ENCODE measurements around the gene CYTH1.

CYTH1 gene

DNA sequence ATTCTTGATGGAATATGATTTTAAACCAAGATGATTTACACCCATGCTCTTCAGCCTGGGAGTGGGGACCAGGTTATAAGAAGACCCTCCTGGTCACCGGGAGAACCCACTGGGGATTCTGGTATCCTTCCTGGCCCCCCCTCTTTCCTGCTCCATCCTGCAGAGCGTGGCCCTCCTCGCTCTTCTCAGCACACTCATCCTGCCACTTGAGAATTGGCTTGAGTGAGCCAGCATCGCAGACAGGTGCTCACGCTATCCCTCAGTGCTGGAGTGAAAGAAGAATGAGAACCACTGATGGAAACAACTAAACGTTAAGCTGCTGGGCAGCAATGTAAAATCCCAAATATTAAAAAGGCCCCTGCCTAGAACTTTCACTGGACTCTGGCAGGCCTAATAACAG, 98.0 kb downstream of the CYTH1 start:
- H3K4me1 Mint-ChIP-seq (ENCODE audit: low read depth) = peaks cover 8% of the 10 kb centered on the region
- peaks cover 67% of the 10 kb centered on the region for H3K36me3 Mint-ChIP-seq (ENCODE audit: low read depth)
- no peak overlapping the region for H3K27ac Mint-ChIP-seq
- no peak overlapping the region for H3K4me3 Mint-ChIP-seq
- H3K27me3 Mint-ChIP-seq (ENCODE audit: low read depth) = no peaks in the 10 kb centered on the region
- no peaks in the 10 kb centered on the region for H3K9me3 Mint-ChIP-seq

DNA sequence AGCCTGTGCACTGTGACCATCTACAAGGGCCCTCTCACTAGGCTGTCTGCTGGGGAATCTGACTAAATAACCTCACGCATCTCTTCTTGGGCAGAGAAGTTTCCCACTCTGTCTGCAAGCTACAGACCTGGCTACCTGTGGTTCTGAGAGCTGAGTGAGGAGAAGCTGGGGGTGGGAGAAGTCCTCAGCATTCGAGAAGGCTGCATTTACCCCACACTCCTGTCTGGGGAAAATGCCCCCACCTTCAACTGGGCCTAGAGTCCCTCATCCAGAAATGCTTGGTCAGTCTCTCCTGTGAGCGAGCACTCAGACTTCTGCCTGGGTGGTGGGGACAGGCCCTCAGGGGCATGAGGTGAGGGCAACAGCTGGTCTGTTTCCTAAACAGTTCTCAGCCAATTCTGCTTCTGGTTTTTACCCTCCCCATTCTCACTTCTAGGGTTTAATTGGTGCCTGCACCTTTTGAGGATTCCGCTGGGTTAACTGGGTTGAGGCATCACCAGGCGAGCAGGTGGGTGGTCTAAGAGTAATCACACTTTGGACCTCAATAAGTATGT, 98.6 kb downstream of the CYTH1 start:
- no peak overlapping the region for H3K4me3 Mint-ChIP-seq
- no peaks in the 10 kb centered on the region for H3K9me3 Mint-ChIP-seq

DNA sequence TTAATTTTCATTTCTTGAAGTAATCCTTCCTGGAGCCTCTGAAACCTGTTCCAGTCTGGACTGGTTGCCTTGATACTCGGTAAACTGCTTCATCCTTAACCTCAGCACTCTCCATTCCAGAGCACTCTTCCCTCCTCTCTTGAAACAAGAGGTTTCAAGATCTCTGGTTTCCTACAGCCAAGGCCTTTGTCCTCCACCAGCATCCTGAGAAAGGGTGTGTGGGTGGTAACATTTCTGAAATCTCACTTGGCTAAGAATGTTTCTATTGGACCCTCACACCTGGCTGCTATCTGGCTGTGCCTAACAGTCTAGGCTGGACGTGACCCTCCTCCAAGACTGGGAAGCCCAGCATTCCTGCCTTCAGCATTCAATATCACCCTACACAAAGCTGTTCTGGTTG, 99.7 kb downstream of the CYTH1 start:
- Mint-ChIP-seq H3K4me1 (ENCODE audit: low read depth) (peaks cover 4% of the 10 kb centered on the region), H3K36me3 (ENCODE audit: low read depth) (peaks cover 60% of the 10 kb centered on the region), H3K27me3 (ENCODE audit: low read depth) (no peaks in the 10 kb centered on the region), H3K4me3 (no peak overlapping the region), H3K27ac (peak overlapping the region; percentile 13), H3K9me3 (no peaks in the 10 kb centered on the region)

More for the DNA sequence above, 98.6 kb downstream of the CYTH1 start:
- Mint-ChIP-seq H3K27me3 (ENCODE audit: low read depth) (no peaks in the 10 kb centered on the region), H3K36me3 (ENCODE audit: low read depth) (peaks cover 67% of the 10 kb centered on the region), H3K4me1 (ENCODE audit: low read depth) (peaks cover 8% of the 10 kb centered on the region), H3K27ac (no peak overlapping the region)

DNA sequence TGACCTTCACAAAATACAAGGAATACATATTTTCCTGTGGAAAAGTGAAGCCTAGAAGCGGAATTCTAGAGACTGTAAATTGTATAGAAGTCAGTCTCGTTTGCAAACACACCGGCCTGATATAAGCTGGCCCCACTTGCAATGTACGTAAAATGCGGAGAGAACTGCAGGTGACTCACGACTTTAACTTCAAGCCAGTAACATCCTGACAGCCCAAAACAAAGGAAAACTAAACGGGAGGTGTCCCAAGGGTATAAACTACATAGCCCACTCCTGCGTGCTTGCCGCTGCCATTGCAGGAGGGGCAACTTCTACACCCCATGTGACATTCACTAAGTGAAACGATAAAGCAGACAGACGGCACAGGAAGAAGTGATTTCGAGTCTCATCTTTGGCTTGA, 101.6 kb downstream of the CYTH1 start:
- H3K4me3 Mint-ChIP-seq = no peak overlapping the region
- H3K27me3 Mint-ChIP-seq (ENCODE audit: low read depth) = no peaks in the 10 kb centered on the region
- no peak overlapping the region for H3K27ac Mint-ChIP-seq
- peaks cover 4% of the 10 kb centered on the region for H3K4me1 Mint-ChIP-seq (ENCODE audit: low read depth)
- H3K36me3 Mint-ChIP-seq (ENCODE audit: low read depth) = peaks cover 62% of the 10 kb centered on the region
- no peaks in the 10 kb centered on the region for H3K9me3 Mint-ChIP-seq

DNA sequence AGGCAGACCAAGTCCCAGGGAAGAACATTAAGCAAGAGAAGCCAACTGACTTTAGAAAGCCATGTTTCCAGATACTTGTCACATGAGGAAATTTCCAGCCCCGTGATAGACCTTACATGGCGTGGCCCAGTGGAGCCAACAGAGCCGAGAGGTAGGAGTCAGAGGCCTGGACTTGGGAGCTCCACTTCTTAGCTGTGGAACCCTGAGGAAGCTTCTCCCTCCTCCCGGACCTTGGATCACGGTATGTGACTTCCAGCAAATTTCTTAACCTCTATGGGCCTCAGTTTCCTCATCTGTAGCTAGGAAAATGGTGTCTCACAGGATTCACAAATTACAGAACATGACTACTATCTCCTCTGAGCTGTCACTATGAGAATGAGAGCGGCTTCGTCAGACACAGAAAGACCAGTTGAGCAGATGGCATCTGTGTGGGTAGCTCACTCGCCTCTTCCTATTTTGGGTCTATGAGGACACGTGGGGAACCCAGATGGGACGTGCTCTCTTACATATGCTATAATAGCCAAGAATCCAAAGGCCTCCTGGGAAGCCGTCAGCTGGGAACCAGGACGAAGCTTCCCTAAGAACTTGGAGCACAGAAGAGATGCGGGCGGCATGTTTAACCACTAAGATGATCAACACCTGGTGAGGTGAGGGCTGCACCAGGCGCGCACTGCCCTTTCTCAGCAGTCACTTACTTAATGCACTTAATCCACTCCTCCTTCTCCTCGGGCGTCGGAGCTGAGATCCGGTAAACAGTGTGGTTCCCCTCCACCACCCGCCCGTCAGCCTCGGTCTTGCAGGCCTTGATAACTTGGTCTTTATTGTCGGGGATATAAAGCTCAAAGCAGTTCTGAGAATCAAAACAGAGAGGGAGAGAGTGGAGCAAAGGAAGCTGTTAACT, 102.3 kb downstream of the CYTH1 start:
- Mint-ChIP-seq H3K4me1 (ENCODE audit: low read depth) (peaks cover 4% of the 10 kb centered on the region), H3K27me3 (ENCODE audit: low read depth) (no peaks in the 10 kb centered on the region), H3K27ac (peak overlapping the region; percentile 44), H3K36me3 (ENCODE audit: low read depth) (peaks cover 64% of the 10 kb centered on the region), H3K4me3 (no peak overlapping the region), H3K9me3 (no peaks in the 10 kb centered on the region)

DNA sequence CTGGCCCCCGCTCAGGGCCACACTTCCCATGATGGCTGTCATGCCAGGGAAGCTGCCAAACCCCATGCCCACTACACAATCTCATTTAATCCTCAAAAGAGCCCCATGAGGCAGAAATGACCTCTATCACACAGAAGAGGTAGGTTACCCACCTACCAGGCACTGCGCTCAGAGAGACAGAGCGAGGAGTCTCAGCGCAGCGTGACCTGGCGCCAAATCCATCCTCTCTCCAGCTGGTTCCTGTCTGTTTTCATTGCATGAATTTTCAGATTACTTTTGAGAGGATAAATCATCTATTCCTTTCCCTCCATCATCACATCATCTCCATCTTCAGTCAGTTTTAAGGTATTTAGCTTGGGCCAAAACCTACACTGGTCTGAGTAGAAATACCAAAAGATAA, 103.4 kb downstream of the CYTH1 start:
- no peak overlapping the region for H3K4me3 Mint-ChIP-seq
- H3K9me3 Mint-ChIP-seq = no peaks in the 10 kb centered on the region
- H3K36me3 Mint-ChIP-seq (ENCODE audit: low read depth) = peaks cover 60% of the 10 kb centered on the region

DNA sequence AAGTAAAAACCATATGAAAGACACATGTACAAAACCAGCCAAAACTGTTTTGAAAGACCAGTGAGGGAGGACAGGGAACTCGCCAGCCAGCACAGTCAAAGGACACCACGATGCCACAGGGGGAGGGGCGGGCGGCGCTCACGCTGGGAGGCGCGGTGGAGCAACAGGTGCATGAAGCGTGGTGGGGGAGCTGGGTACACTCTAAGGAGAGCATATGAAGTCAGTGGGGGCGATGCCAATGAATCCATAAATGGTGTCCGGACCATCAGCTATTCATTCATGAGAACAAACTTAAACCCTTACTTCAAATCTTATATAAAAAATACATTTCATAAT, 103.9 kb downstream of the CYTH1 start:
- H3K4me3 Mint-ChIP-seq = no peak overlapping the region
- H3K4me1 Mint-ChIP-seq (ENCODE audit: low read depth) = peaks cover 4% of the 10 kb centered on the region
- H3K27me3 Mint-ChIP-seq (ENCODE audit: low read depth) = no peaks in the 10 kb centered on the region
- H3K9me3 Mint-ChIP-seq = no peaks in the 10 kb centered on the region
- H3K27ac Mint-ChIP-seq = no peak overlapping the region
- peaks cover 60% of the 10 kb centered on the region for H3K36me3 Mint-ChIP-seq (ENCODE audit: low read depth)

More for the DNA sequence above, 103.4 kb downstream of the CYTH1 start:
- H3K27ac Mint-ChIP-seq = peak overlapping the region; percentile 6
- peaks cover 4% of the 10 kb centered on the region for H3K4me1 Mint-ChIP-seq (ENCODE audit: low read depth)
- no peaks in the 10 kb centered on the region for H3K27me3 Mint-ChIP-seq (ENCODE audit: low read depth)

DNA sequence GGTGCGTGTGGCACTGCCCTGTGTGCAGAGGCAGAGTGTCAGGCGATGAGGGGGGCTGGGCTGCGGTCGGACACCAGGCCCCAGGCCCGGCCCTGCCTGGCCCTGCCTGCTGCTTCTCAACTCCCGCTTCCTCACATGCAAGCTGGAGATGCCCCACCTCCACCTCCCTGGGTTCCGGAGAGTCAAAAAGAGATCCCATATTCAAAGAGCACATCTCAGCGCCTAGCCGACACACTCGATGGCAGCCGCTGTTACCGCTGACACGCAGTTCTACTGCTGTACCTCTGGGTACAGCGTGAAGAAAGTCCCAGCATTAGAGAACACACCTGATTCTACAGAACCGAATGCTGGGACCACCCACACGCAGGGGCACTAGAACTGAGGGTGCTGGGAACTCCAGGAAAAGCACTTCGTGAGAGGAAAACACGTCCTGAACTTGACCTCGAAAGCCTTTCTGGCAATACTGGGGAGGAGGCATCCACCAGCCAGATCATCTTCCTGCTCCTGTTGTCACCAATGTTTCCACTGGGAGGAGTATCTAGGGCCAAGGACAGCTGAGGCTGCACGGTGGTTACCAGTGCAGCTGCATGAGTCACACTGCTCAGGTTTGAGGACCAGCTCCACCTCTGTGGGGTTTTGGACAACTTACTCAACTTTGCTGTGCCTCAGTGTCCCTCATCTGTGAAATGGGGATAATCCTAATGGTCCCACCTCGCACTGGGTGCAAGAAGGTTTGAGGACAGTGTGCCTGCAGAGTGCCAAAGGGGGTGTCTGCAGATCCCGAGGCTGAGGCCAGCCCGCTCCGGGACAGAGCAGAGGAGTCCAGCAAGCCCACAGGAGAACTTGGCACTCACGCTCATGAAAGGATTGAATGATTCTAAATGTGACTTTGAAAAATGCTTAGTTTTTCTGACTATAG, 104.5 kb downstream of the CYTH1 start:
- Mint-ChIP-seq H3K9me3 (no peaks in the 10 kb centered on the region), H3K4me3 (no peak overlapping the region), H3K27ac (no peak overlapping the region), H3K27me3 (ENCODE audit: low read depth) (no peaks in the 10 kb centered on the region), H3K4me1 (ENCODE audit: low read depth) (peaks cover 4% of the 10 kb centered on the region), H3K36me3 (ENCODE audit: low read depth) (peaks cover 60% of the 10 kb centered on the region)

DNA sequence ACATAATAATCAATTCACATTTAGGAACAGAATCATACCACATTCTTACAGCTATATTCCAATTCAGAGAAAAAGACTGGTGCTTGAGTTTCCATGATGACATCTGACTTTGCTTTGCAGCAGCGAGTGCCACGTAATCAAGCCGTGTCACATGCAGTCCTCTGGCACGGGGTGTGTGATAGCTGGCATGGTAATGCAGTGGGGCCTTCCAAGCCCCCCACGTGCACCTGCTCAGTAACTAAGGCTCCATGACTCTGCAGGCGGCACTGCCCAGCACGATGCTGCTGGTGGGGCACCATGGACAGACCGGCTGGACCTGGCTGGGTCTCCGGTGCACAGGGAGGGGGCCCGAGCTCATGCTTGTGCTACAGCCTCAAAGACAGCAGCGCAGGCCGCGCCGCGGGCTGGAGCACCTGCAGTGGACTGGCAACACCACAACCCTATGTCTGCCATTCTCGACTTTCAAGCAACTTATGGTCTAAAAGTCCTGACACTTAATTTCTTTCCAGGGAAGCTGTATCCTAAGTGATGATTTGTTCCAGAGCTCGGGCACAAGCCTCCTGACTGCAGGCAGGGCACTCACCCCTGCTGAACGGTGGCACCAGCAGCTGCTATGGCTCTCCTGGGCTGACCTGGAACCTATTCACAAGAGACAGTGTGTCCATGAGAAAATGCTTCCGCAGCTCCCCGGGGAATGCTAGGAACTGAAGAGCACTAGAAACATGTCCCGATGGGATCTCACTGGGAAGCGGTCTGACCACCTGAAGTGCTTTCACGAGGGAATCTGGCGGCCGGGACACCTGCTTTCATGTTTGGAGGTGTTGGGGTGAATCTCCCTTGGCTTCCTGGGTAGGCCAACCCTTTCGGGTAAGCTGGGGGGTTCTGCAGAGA, 105.4 kb downstream of the CYTH1 start:
- H3K4me3 Mint-ChIP-seq = no peak overlapping the region
- peaks cover 2% of the 10 kb centered on the region for H3K4me1 Mint-ChIP-seq (ENCODE audit: low read depth)
- H3K9me3 Mint-ChIP-seq = no peaks in the 10 kb centered on the region
- no peak overlapping the region for H3K27ac Mint-ChIP-seq
- peaks cover 56% of the 10 kb centered on the region for H3K36me3 Mint-ChIP-seq (ENCODE audit: low read depth)
- no peaks in the 10 kb centered on the region for H3K27me3 Mint-ChIP-seq (ENCODE audit: low read depth)

DNA sequence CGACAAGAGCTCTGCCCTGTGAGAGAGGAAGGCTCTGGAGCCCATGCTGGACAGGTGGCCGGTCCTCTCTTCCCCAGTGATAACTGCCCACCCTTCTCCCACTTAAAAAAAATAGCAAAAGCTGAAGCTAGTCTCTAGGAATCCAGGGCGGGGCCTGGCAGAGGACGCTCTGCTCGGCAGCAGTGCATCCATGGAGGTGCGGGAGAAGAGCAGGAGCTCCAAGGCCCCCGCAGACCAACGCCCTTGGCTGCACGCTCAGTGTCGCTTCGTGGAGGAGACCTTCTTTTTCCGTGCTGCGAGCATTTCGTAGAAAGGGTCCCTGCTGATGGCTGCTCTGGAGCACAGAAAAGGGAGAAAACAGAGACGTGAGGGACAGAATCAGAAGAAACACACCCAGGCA, 106.2 kb downstream of the CYTH1 start:
- Mint-ChIP-seq H3K4me1 (ENCODE audit: low read depth) (peaks cover 2% of the 10 kb centered on the region), H3K27ac (no peak overlapping the region), H3K27me3 (ENCODE audit: low read depth) (no peaks in the 10 kb centered on the region), H3K9me3 (no peaks in the 10 kb centered on the region), H3K36me3 (ENCODE audit: low read depth) (peaks cover 55% of the 10 kb centered on the region), H3K4me3 (no peak overlapping the region)

DNA sequence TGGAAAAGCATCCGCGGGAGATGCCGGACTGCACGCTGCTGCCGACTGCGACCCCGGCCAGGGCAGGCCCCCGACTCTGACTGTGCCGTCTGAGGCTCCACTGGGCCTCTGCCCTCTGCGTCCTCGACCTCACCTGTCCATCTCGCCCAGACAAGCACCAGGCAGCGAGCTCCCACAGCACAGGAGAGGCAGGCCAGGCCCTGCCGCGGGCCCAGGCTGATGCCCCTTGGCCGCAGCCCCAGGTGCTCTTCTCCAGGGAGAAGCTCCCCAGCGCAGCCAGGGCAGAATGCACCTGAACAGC, 106.8 kb downstream of the CYTH1 start:
- Mint-ChIP-seq H3K4me3 (no peak overlapping the region), H3K4me1 (ENCODE audit: low read depth) (peaks cover 2% of the 10 kb centered on the region), H3K27ac (no peak overlapping the region), H3K9me3 (no peaks in the 10 kb centered on the region), H3K27me3 (ENCODE audit: low read depth) (no peaks in the 10 kb centered on the region), H3K36me3 (ENCODE audit: low read depth) (peaks cover 55% of the 10 kb centered on the region)

DNA sequence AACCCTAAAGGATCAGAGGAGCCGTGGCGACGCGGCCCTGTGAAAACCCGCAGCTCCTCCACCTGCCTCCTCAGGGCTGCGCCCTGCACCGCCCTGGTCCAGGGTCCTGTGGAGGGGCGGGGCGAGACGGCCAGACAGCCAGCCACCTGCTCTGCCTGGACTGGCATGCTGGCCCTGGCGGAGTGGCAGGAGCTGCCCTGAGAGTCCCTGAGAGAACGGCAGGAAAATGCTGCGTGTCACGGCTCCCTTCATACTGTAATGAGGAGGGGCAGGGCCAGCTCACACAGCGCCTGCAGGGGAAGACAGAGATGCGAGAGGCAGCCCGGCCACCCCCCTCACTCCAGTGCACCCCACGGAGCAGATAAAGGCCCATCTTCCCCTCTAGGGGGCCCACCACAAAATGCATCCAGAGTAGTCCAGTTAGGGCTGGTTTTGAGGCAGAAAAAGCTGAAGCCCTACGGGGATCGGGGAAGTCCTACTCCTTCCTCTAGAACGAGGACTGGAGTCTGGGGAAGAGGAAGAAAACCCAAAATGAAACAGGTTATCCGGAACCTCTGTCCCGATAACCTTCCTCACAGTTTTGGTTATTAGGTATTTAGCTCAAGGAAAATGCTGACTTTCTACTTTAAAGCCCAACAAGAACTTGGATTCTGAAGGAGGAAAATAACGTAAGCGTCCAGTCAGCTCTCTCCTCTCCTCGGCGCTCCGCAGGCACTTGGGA, 107.3 kb downstream of the CYTH1 start:
- H3K36me3 Mint-ChIP-seq (ENCODE audit: low read depth) = peaks cover 55% of the 10 kb centered on the region
- H3K27me3 Mint-ChIP-seq (ENCODE audit: low read depth) = no peaks in the 10 kb centered on the region
- H3K4me1 Mint-ChIP-seq (ENCODE audit: low read depth) = peaks cover 2% of the 10 kb centered on the region
- no peaks in the 10 kb centered on the region for H3K9me3 Mint-ChIP-seq
- no peak overlapping the region for H3K4me3 Mint-ChIP-seq
- H3K27ac Mint-ChIP-seq = no peak overlapping the region

DNA sequence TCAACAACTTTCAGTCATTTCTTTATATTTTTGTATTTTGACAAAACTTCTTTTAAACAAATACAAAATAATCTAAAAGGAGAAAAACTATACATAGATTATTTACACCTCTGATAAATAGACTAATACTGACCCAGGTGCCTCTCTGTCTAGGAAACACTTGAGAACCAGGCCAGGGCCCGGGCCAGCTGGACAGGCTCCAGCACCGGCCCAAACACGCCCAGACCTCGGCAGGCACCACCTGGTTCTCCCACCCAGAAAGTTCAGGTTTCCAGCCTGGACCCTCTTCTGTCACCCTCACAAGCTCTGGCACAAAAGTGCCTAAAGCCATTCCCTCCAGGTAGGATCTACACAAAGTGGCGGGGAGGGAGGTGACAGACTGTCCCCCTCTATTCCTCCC, 107.9 kb downstream of the CYTH1 start:
- H3K4me3 Mint-ChIP-seq = no peak overlapping the region
- no peaks in the 10 kb centered on the region for H3K9me3 Mint-ChIP-seq
- peaks cover 4% of the 10 kb centered on the region for H3K4me1 Mint-ChIP-seq (ENCODE audit: low read depth)
- no peak overlapping the region for H3K27ac Mint-ChIP-seq
- no peaks in the 10 kb centered on the region for H3K27me3 Mint-ChIP-seq (ENCODE audit: low read depth)
- H3K36me3 Mint-ChIP-seq (ENCODE audit: low read depth) = peaks cover 57% of the 10 kb centered on the region
